HG02973 (cell line): Measurements from ENCODE around the gene CHI3L1.

Source experiments
- ATAC-seq: cut with Tn5 transposase; IDR thresholded peaks from one replicate; pipeline ENCODE4 v1.9.1; 2021; ENCODE audit warnings: moderate library complexity; ENCODE audit not compliant: unreplicated experiment

Gene CHI3L1

DNA sequence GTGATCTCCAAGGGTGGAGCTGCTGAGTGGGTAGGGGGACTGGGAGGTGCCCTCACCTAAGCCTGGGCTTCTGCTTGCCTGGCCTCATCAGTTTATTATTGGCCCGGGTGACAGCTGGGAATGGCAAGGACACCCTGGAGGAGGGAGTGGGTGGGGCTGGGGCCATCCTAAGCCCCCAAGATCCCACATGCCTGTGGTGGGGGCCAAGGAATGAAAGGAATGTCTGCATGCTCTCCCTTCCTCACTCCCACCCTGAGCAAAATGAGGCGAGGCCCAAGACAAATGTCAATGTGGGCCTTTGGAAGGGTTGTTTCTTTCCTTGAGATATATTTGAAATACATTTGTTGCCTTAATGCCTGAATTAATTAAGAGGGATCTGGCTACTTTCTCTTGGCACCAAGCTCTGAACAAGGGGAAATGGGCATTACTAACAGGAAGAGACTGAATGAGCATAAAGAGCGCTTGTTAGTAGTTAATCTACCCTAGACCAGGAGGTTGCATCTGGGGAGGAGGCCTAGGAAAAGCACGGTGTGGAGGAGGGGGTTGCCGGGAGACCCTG is 19.7 kb upstream of the CHI3L1 start:
- ATAC-seq: no peak

DNA sequence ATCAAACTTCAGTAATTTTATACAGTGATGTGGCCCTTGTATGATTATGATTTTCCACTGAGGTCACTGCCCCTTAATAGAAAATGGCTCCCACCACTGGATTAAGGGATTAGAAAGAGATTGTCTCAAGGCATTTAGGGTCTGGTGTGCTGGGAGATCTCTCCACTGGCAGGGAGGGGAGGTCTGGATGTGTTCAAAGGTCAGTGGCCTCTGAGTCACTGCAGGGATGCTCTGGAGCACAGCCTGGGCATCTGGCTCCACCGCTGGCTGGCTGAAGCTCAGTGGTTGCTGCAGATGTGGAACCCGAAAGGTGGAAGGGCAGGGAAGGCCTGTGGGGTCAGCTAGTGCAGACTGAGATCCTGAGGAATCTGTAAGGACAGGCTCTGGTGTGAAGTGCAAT is 18.3 kb upstream of the CHI3L1 start:
- no peak for ATAC-seq

- no peak for ATAC-seq
Observed at GRCh38 chr1:203202431-203203245, 16.1 kb upstream of the CHI3L1 start.

DNA sequence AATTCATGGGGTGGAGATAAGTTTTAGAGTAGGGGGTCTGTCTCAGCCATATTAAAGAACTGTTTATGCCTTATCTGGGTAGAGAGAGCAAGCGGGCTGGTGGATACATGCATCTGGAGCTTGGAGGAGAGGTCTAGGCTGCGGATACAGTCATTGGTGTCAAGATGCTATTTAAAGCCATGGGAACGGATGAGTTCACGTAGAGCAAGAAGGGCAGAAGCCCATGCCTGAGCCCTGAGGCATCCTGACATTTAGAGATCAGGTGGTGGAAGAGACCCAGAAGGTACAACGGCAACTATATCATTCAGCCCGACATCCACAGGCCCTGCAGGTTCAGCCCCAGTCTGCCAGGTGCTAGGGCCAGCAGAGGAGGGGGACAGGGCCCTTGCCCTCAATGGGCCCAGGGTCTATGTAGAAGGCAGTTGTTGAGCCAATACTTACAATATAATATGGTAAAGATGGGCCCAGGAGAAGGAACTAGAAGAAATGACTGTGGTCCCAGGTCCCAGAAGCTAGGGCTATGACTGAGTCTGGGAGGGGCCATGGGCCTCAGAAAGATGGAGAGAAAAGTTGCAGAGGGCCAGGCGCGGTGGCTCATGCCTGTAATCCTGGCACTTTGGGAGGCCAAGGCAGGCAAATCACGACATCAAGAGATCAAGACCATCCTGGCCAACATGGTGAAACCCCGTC is 15.2 kb upstream of the CHI3L1 start:
- no peak for ATAC-seq

DNA sequence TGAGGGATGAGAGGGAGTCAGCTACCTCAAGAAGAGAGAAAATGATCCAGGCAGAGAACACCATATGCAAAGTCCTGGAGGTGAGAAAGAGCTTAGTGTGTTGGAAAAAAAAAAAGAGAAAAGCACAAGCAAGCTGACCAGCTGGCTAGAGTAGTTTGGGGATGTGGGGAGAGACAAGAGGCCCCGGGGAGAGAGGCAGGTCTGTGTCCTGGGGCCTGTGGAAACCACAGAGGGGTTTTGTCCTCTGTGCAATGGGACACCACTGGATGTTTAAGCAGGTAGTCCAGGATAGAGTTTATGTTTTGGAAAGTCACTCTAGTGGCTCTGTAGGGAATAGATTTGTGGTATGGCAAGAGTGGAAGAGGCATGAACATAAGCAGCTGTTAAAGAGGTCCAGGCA is 14.4 kb upstream of the CHI3L1 start:
- no peak for ATAC-seq

DNA sequence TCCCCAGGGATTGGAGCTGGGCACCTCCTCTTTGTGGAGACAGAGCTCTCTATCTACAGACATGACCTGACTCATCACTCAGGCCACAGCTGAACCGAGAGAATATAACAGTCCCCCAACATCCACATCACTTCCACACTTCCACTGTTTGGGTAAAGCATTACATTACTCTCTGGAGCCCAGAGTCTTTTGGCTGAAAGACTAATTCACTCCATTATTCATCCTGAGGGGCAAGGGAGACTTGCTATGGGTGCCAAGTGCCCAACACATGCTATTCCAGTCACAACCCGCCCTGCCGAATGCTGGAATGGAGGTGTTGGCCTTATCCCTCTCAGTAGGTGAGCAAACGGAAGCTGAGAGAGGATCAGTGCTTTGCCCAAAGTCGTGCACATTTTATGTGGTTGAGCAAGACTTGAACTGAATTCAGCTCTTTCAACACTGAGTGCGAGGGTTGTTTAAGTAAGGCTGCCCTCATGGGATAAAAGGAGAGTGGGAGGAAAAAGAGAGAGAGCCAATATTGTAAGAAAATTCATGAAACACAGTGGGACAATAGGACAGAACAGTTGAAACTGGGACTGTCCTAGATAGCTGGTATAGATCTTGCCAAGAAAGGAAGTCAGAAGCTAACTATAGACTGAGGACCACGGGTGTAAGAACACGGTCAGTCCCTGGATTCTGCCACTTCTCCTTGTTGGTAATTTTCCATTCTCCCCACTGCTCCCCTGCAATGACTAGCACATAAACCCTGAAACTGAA is 13.5 kb upstream of the CHI3L1 start:
- no peak for ATAC-seq

DNA sequence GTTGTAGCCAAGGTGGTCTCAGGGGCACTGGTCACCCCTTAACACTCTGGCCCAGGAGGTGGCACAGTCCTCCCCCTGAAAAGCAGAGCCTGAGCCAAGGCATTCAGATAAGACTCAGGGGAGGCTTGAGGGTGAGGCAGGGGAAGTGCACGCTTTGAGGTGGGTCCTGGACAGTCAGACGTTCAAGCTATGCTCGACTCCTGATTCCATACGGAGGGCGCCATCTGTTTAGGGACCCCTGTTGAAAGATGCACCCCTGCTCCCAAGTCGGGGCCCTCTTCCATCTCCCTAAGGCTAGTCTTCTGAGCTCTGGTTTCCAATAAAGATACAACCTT is 12.9 kb upstream of the CHI3L1 start:
- no peak for ATAC-seq

GRCh38 chr1:203199002-203199401 is 12.5 kb upstream of the CHI3L1 start:
- no peak for ATAC-seq

- ATAC-seq: no peak
Observed at GRCh38 chr1:203197625-203198024, 11.1 kb upstream of the CHI3L1 start.

DNA sequence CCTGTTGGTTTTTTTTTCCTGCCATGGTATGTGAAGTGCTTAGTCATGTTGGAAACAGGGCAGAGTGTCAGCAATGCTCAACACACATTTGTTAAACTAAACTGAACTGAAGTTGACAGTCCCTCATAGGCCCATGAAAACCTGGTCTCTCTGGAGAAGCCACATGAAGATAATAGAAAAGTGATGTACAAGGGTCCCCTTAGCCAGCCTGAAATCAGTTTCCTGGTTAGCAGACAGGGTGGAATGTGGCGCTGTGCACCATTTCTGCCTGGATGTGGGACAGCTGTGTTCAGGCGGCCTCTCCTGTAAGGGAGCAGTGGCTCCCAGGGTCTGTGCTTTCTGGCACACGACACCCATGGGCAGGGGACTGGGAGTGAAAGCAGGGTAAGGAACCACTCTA is 9.9 kb upstream of the CHI3L1 start:
- ATAC-seq: no peak

DNA sequence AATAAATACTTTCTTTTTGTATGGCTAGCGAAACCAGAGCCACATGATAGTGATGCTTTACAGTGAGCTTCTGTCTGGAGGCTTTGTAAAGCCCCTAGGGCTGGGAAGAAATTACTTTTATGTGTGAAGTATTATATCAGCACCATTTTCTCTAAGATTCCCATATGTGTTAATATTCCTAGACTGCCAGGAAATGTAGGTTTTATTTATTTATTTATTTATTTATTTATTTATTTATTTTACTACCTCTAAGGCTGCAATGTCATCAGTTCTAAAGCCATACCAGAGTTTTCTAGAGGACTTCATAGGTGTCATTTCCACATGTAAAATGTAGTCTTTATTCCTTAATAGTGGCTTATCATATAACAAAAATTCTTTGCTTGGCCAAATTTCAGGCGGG is 4.4 kb upstream of the CHI3L1 start:
- ATAC-seq: no peak

GRCh38 chr1:203189951-203190352 is 3.4 kb upstream of the CHI3L1 start:
- no peak for ATAC-seq

DNA sequence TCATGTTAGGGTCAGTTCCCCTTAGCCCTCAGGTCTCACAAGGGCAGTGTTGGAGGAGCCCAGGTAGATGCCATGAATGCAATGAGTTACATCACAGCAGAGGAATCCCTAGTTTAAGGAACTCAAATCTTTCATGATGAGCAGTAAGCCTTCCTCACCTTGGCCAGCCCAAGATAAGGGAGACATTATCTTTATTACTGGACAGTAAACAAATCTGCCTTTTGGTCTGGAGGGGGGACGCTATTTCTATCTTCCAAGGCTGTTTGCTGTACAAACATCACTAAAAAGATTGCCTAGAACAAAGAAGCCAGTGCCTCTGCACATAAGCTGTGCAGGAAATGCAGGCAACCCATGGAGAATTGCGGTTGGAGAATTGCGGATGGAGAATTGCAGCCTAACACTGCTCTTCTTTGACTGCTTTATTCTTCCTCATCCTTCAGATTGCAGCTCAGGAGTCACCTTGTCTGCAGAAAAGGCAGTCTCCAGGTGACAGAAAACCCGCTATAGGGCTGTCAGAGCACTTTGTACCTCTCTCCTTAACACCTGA is 2.3 kb upstream of the CHI3L1 start:
- no peak for ATAC-seq

DNA sequence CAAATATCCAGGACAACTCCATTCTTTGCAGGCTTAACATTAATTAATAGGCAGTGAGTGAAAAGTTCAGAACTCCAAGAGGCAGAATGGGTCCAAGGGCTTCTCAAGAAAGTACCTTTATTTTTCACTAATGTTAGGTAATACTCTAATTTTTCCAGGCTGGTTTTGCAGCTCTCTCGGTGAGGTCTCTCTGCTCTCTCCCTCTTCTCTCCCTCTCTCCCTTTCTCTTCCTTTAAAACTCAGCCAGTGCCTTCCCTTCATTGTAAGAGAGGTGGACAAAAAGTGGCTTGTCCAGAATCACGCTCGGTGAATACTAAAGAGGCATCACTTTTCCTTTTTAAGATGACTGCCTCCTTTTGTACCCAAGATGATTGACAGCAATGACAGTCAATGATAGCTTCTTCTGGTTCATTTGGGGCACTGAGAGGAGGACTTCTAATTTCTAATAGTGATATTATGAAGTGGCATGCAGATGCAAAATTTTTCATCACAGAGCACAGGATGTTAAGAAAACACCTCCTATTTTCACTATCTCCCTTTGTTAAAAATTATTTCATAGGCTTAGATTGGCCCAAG is 1.3 kb upstream of the CHI3L1 start:
- no peak for ATAC-seq

- no peak for ATAC-seq
Observed at GRCh38 chr1:203187304-203187685, 791 bp upstream of the CHI3L1 start.

GRCh38 chr1:203186091-203186445 is 436 bp downstream of the CHI3L1 start:
- no peak for ATAC-seq

DNA sequence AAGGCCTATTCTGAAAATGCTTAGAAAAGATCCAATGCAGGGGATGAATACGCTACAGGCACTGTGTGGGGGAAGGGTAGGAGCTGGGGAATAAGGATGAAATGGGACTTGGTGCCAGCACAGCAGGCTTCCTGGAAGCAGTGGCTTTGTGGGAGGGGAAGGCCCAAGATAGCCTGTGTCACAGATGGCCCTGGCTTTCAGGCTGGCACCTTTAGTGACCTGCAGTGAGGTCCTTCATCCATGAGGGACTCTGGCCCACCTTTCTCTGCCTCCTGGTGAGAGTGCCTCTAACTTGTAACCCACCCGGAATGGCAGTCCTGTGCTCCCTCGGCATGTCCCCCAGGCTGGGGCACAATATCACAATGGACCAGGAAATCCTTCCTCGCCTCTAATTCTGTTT is 919 bp downstream of the CHI3L1 start:
- ATAC-seq: no peak

GRCh38 chr1:203185061-203185461 is 1.4 kb downstream of the CHI3L1 start:
- ATAC-seq: no peak

GRCh38 chr1:203184467-203184866 is 2.0 kb downstream of the CHI3L1 start:
- no peak for ATAC-seq

DNA sequence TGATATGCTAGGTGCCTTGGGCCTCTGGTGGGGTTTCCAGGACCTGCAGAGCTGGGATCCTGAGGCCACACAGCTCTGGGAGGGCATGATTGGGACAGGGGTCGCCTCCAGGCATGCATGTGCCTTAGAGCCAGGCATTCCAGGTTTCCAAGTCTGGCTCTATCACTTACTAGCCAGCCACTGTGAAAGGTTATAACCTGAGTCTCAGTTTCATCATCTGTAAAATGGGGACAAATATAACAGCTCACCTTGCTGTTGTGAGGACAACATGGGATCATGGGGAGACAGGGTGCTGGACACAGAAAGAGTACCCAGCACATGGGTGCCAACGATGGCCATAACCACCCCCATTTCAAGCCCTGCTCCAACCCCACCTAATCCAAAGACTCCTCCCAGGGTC is 2.7 kb downstream of the CHI3L1 start:
- ATAC-seq: no peak

- ATAC-seq: no peak
Observed at GRCh38 chr1:203182387-203182953, 4.0 kb downstream of the CHI3L1 start.
